Measurements from ENCODE around the gene TSHR.
"Not testable (repeated sequence)": the region's sequence is repeated elsewhere in the genome, so short reads cannot be mapped to it uniquely, and the experiment has no call there.

TSHR gene

GRCh38 chr14:81004575-81004974 lies 49.2 kb downstream of the TSHR start:
- no peak for DNase-seq

GRCh38 chr14:81005540-81006228 lies 50.3 kb downstream of the TSHR start:
- no peak for DNase-seq

- no peak for DNase-seq
Observed at GRCh38 chr14:81006266-81006665, 50.8 kb downstream of the TSHR start.

- DNase-seq: no peak
Observed at GRCh38 chr14:81007131-81007530, 51.7 kb downstream of the TSHR start.

- no peak for DNase-seq
Observed at GRCh38 chr14:81009346-81009745, 53.9 kb downstream of the TSHR start.

GRCh38 chr14:81018251-81018650 lies 62.8 kb downstream of the TSHR start:
- DNase-seq: no peak

GRCh38 chr14:81018684-81019083 lies 63.3 kb downstream of the TSHR start:
- DNase-seq: no peak

- not testable (repeated sequence) for DNase-seq
Observed at GRCh38 chr14:81019113-81019512, 63.7 kb downstream of the TSHR start.

GRCh38 chr14:81023095-81023710 lies 67.8 kb downstream of the TSHR start:
- DNase-seq: no peak

GRCh38 chr14:81028461-81028860 lies 73.0 kb downstream of the TSHR start:
- DNase-seq: no peak

GRCh38 chr14:81031488-81031887 lies 76.1 kb downstream of the TSHR start:
- no peak for DNase-seq

- DNase-seq: no peak
Observed at GRCh38 chr14:81033698-81034240, 78.3 kb downstream of the TSHR start.

GRCh38 chr14:81042438-81042837 lies 87.0 kb downstream of the TSHR start:
- DNase-seq: no peak

- no peak for DNase-seq
Observed at GRCh38 chr14:81051547-81051946, 96.1 kb downstream of the TSHR start.

GRCh38 chr14:81054057-81054456 lies 98.6 kb downstream of the TSHR start:
- DNase-seq: not testable (repeated sequence)

GRCh38 chr14:81055971-81056370 lies 100.5 kb downstream of the TSHR start:
- no peak for DNase-seq

GRCh38 chr14:81062380-81062779 lies 107.0 kb downstream of the TSHR start:
- DNase-seq: no peak

GRCh38 chr14:81062816-81063215 lies 107.4 kb downstream of the TSHR start:
- DNase-seq: peak; percentile 6

GRCh38 chr14:81066672-81067071 lies 111.3 kb downstream of the TSHR start:
- DNase-seq: no peak

- no peak for DNase-seq
Observed at GRCh38 chr14:81067156-81067555, 111.7 kb downstream of the TSHR start.

- no peak for DNase-seq
Observed at GRCh38 chr14:81068176-81068782, 112.9 kb downstream of the TSHR start.

- no peak for DNase-seq
Observed at GRCh38 chr14:81070511-81070910, 115.1 kb downstream of the TSHR start.

GRCh38 chr14:81085596-81085995 lies 130.2 kb downstream of the TSHR start:
- no peak for DNase-seq

GRCh38 chr14:81087230-81087629 lies 131.8 kb downstream of the TSHR start:
- no peak for DNase-seq
